ENCODE results near the gene STXBP4.

The STXBP4 gene

DNA sequence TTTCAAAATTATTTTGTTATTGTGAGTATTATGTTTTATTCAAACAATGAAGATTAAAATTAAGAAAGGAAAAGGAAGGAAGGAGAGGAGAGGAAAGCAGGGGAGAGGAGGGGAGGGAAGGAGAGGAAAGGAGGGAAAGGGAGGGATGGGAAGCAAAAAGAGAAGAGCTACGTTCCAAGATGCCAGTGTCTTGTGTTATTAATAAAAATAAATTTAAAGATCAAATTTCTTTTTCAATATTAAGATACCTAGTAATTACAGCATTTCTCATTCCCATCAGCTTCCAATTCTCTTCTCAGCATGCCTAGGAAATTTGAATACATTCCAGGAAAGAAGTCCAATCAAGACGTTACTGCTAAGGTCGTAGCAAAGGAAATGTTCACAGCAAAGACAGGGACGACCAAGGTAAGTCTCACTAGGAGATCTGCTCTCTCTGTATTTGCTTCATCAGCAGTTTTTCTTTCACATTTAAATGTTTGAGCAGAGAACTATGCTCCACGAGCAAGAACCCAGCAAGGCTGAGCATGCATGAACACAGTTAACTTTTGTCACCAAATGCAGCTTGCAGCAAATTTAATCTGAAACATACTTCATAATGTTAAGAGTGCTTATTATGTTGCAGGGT, 232.9 kb downstream of the STXBP4 start:
- H3K36me3 ChIP-seq (ENCODE audit: insufficient read depth, low read length) = peaks cover 6% of the 10 kb centered on the region; the same call in 1 of the 2 replicates
- TF ChIP-seq EZH2 (IDR thresholded peaks at IDR 0.05) (no peak), POLR2AphosphoS5 (IDR thresholded peaks at IDR 0.05; ENCODE audit: borderline replicate concordance, low read depth, low read length) (peak; percentile 19; the same call in 1 of the 2 replicates), FOXP2 (optimal IDR thresholded peaks at IDR 0.05; ENCODE audit: control extremely low read depth, extremely low read length, insufficient read depth) (peak; percentile 6)
- H3K27ac ChIP-seq = peak overlapping the region; percentile 87
- peak overlapping the region; percentile 65 for H3K4me3 ChIP-seq
- peaks cover 7% of the 10 kb centered on the region; the same call in 1 of the 2 replicates for H3K9me3 ChIP-seq (ENCODE audit: low read depth, low read length)
- peak overlapping the region; percentile 1 for H3K9ac ChIP-seq (ENCODE audit: insufficient read length)
- DNase-seq (ENCODE audit: low read depth, low spot score) = no peak

DNA sequence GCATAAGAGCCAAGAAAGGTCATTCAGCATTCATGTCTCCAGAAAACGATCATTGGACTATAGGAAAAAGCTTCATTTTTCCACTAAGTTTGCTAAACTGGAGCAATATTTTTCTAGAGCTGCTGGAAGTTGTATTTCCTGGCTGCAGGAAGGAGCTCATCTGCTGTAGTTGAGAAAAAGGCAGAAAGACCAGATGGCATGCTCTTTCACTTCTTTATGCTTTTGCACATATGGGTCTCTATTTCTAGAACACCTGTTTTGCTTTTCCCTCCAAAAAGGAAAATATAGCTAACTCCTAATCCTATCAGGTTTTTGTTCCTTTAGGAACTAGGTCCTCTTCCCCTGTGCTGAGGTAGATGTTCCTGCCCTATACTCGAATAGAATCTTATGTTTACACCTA, 234.3 kb downstream of the STXBP4 start:
- Histone ChIP-seq H3K9me3 (ENCODE audit: low read depth, low read length) (peaks cover 7% of the 10 kb centered on the region; the same call in 1 of the 2 replicates), H3K4me3 (no peak overlapping the region), H3K27ac (peak overlapping the region; percentile 1; the same call in 1 of the 2 replicates), H3K36me3 (ENCODE audit: insufficient read depth, low read length) (peaks cover 6% of the 10 kb centered on the region; the same call in 1 of the 2 replicates), H3K9ac (ENCODE audit: insufficient read length) (no peak overlapping the region)
- no peak for DNase-seq (ENCODE audit: low read depth, low spot score)
- TF ChIP-seq FOXP2 (optimal IDR thresholded peaks at IDR 0.05; ENCODE audit: control extremely low read depth, extremely low read length, insufficient read depth) = no peak
- TF ChIP-seq POLR2AphosphoS5 (IDR thresholded peaks at IDR 0.05; ENCODE audit: borderline replicate concordance, low read depth, low read length) = no peak
- TF ChIP-seq EZH2 (IDR thresholded peaks at IDR 0.05) = no peak

DNA sequence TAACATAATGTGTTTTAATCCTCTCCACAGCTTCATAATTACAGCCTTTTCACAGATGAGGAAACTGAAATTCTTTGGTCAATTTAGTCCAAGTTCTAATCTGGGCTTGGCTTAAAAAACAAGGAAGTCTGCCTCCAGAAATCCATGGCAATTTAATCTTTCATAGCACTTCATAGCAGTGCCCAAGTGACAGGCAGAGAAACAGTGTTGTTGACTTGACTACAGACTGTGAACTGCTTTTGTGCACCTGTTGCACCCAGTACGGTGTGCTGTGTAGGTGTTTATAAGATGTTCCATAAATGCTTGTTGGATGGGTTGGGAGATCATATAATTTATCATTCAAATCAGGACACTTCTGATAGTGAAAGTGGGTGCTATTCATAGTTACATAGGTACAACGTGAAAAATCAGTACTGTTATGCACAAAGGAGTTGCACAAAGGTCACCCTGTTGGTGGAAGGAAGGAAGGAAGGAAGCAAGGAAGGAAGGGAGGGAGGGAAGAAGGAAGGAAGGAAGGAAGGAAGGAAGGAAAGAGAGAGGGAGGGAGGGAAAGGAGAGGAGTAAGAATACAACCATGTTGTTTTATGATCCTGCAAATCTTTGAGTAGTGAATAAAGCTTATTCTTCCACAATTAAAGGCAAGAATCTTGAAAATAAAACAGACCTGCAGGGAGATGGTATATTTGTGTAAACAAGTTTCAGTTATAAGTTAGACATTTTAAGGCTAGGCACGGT, 239.7 kb downstream of the STXBP4 start:
- Histone ChIP-seq H3K9ac (ENCODE audit: insufficient read length) (peak overlapping the region; percentile 2), H3K9me3 (ENCODE audit: low read depth, low read length) (peaks cover 7% of the 10 kb centered on the region; the same call in 1 of the 2 replicates), H3K4me3 (peak overlapping the region; percentile 52; the same call in 1 of the 2 replicates), H3K36me3 (ENCODE audit: insufficient read depth, low read length) (peaks cover 6% of the 10 kb centered on the region; the same call in 1 of the 2 replicates), H3K27ac (peak overlapping the region; percentile 95)
- DNase-seq (ENCODE audit: low read depth, low spot score) = peak; percentile 91
- peak; percentile 72 for TF ChIP-seq POLR2AphosphoS5 (IDR thresholded peaks at IDR 0.05; ENCODE audit: borderline replicate concordance, low read depth, low read length)
- TF ChIP-seq FOXP2 (optimal IDR thresholded peaks at IDR 0.05; ENCODE audit: control extremely low read depth, extremely low read length, insufficient read depth) = no peak

DNA sequence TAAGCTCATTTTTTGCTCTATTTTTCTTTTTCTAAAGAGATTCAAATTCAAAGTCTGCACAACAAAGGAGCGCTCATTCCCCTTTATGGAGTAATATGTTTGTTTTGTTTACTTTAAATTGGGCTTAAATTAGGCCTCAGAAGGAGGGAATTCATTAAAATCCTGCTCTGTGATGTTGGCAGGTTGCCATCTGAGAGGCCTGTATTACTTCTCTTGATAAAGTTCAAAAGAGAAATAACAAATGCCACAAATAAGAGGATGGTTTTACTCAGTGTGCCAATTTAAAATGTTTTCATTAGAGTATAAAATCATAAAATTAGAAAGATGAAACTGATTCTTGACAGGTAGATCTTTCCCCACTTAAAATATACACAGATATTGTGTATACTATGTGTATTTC, 241.7 kb downstream of the STXBP4 start:
- Histone ChIP-seq H3K36me3 (ENCODE audit: insufficient read depth, low read length) (no peaks in the 10 kb centered on the region), H3K4me3 (no peak overlapping the region), H3K9ac (ENCODE audit: insufficient read length) (peak overlapping the region; percentile 24), H3K27ac (peak overlapping the region; percentile 95), H3K9me3 (ENCODE audit: low read depth, low read length) (no peaks in the 10 kb centered on the region)
- no peak for DNase-seq (ENCODE audit: low read depth, low spot score)
- TF ChIP-seq EZH2 (IDR thresholded peaks at IDR 0.05) (no peak), FOXP2 (optimal IDR thresholded peaks at IDR 0.05; ENCODE audit: control extremely low read depth, extremely low read length, insufficient read depth) (no peak)

DNA sequence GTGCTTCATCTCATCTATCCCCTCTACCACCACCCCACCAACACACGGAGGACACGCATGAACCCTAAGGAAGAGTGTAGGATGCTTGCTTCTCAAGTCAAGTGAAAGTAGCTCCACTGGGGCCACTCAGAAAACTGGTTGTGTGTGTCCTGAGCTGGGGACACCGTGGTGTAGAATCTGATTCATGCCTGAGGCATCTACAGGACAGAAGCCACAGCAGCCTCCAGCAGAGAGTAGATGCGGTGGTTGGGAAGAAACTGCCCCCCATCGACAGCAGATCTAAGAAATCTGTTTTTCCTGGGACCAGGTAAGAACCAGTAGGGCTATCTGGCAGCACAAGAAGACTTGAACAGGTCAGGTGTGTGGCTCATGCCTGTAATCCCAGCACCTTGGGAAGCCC, 244.3 kb downstream of the STXBP4 start:
- no peaks in the 10 kb centered on the region for H3K36me3 ChIP-seq (ENCODE audit: insufficient read depth, low read length)
- no peak overlapping the region for H3K27ac ChIP-seq
- TF ChIP-seq EZH2 (IDR thresholded peaks at IDR 0.05) (no peak), POLR2AphosphoS5 (IDR thresholded peaks at IDR 0.05; ENCODE audit: borderline replicate concordance, low read depth, low read length) (no peak), FOXP2 (optimal IDR thresholded peaks at IDR 0.05; ENCODE audit: control extremely low read depth, extremely low read length, insufficient read depth) (no peak)
- DNase-seq (ENCODE audit: low read depth, low spot score) = no peak
- no peak overlapping the region for H3K4me3 ChIP-seq
- H3K9me3 ChIP-seq (ENCODE audit: low read depth, low read length) = no peaks in the 10 kb centered on the region
- H3K9ac ChIP-seq (ENCODE audit: insufficient read length) = no peak overlapping the region

DNA sequence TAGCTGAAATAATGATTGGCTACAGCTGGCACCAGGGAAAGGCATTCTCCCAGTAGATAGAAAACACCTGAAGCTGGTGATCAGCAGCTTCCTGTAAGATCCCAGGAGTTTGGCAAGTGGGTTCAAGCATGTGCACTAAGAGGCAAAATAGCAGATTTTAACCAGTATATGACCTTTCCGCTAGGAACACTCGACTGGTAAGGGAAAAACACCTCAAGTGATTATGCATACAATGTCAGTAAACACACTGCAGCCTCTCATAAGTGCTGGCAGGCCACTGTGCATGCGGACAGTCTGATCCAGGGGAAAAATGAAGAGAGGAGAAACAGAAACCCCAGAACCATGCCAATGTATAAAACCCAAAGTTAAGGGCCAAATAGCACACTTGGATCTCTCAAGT, 247.1 kb downstream of the STXBP4 start:
- Histone ChIP-seq H3K9ac (ENCODE audit: insufficient read length) (no peak overlapping the region), H3K36me3 (ENCODE audit: insufficient read depth, low read length) (no peaks in the 10 kb centered on the region), H3K27ac (peak overlapping the region; percentile 78; the same call in 1 of the 2 replicates), H3K9me3 (ENCODE audit: low read depth, low read length) (no peaks in the 10 kb centered on the region), H3K4me3 (no peak overlapping the region; the same call in 1 of the 2 replicates)
- TF ChIP-seq EZH2 (IDR thresholded peaks at IDR 0.05) (no peak), FOXP2 (optimal IDR thresholded peaks at IDR 0.05; ENCODE audit: control extremely low read depth, extremely low read length, insufficient read depth) (no peak), POLR2AphosphoS5 (IDR thresholded peaks at IDR 0.05; ENCODE audit: borderline replicate concordance, low read depth, low read length) (no peak)
- no peak for DNase-seq (ENCODE audit: low read depth, low spot score)

DNA sequence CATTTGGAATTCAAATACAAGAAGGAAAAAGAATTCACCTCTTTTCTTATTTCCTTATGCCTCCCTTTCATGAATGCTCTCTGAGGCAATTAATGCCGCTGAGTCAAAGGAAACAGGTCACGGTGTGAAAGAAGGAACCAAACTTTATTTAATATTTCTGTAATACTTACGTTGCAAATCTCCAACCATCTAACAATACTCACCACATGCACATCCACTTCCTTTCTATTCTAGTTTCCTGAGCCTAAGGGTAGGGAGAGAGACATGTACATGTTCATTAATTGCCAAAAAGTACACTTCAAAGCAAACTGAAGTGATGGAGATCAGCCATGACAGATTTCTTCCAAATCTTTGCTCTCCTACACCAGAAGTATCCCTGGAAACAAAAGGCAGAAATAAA, 248.3 kb downstream of the STXBP4 start:
- peak overlapping the region; percentile 78 for H3K27ac ChIP-seq
- H3K9ac ChIP-seq (ENCODE audit: insufficient read length) = peak overlapping the region; percentile 4
- H3K4me3 ChIP-seq = peak overlapping the region; percentile 14
- no peaks in the 10 kb centered on the region for H3K9me3 ChIP-seq (ENCODE audit: low read depth, low read length)
- no peaks in the 10 kb centered on the region for H3K36me3 ChIP-seq (ENCODE audit: insufficient read depth, low read length)
- TF ChIP-seq EZH2 (IDR thresholded peaks at IDR 0.05) (no peak), POLR2AphosphoS5 (IDR thresholded peaks at IDR 0.05; ENCODE audit: borderline replicate concordance, low read depth, low read length) (peak; percentile 32; the same call in 1 of the 2 replicates), FOXP2 (optimal IDR thresholded peaks at IDR 0.05; ENCODE audit: control extremely low read depth, extremely low read length, insufficient read depth) (no peak)
- DNase-seq (ENCODE audit: low read depth, low spot score) = no peak

DNA sequence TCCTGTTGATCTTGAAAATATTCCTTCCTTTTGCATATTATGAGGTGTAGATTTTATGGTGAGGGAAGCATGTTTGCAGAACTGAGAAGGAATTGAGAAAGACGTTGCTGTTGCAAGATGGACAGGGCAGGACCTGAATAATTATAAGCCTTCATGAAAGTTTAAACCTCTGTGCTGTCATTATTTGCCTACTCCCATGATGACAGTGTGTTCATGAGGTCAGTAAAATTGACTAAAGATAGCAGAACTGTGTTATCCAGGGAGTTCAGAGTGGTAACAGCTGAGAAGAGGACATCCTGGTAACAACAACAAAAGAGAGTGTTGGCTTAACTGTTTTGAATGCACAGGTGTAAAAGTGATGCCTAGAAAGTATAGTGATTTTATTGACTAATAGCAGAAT, 250.9 kb downstream of the STXBP4 start:
- TF ChIP-seq EZH2 (IDR thresholded peaks at IDR 0.05) (no peak), POLR2AphosphoS5 (IDR thresholded peaks at IDR 0.05; ENCODE audit: borderline replicate concordance, low read depth, low read length) (no peak)
- Histone ChIP-seq H3K9ac (ENCODE audit: insufficient read length) (no peak overlapping the region), H3K36me3 (ENCODE audit: insufficient read depth, low read length) (no peaks in the 10 kb centered on the region), H3K27ac (no peak overlapping the region), H3K4me3 (no peak overlapping the region), H3K9me3 (ENCODE audit: low read depth, low read length) (no peaks in the 10 kb centered on the region)
- no peak for DNase-seq (ENCODE audit: low read depth, low spot score)
